Spleen (tissue), 11 donors: Measurements from ENCODE around the gene FBLN1. TPM values are rescaled to one million over a fixed set of nuclear protein-coding genes. Genes with fewer than 3 reads are reported as not detected.

Experiments
- DNase-seq: peaks from one replicate; pipeline ENCODE4 v3.0.0-alpha.2; 2020
- H3K27ac ChIP-seq, 8 donors: fragments of 200-600 bp; sonication (generic) in 7 of 8; 1 replicate in 4 of 8; 2 replicates in 4 of 8; pipeline versions ENCODE4 v1.5.0 to v1.8.0; 2016 to 2021; ENCODE audit warnings: inconsistent platforms in 4 of 8, mild to moderate bottlenecking in 4 of 8, moderate library complexity in 1 of 8
- H3K27me3 ChIP-seq, 7 donors: fragments of 200-600 bp; sonication (generic) in 6 of 7; replicated peaks in 1 of 7; 1 replicate in 4 of 7; 2 replicates in 3 of 7; pipeline versions ENCODE4 v1.5.0 to v1.8.0; 2016 to 2021; ENCODE audit warnings: inconsistent platforms in 3 of 7, mild to moderate bottlenecking in 1 of 7
- H3K36me3 ChIP-seq, 6 donors: fragments of 200-600 bp; sonication (generic) in 5 of 6; 1 replicate in 4 of 6; 2 replicates in 2 of 6; pipeline versions ENCODE4 v1.5.0 to v1.8.0; 2016 to 2021; ENCODE audit warnings: inconsistent platforms in 2 of 6
- H3K4me1 ChIP-seq, 6 donors: fragments of 200-600 bp; sonication (generic) in 5 of 6; 1 replicate in 3 of 6; 2 replicates in 3 of 6; pipeline versions ENCODE4 v1.5.0 to v1.8.0; 2016 to 2021; ENCODE audit warnings: inconsistent platforms in 3 of 6
- H3K4me3 ChIP-seq, 8 donors: fragments of 200-600 bp; sonication (generic) in 7 of 8; 1 replicate in 4 of 8; 2 replicates in 4 of 8; pipeline versions ENCODE4 v1.5.0 to v1.8.0; 2016 to 2021; ENCODE audit warnings: inconsistent platforms in 4 of 8, mild to moderate bottlenecking in 4 of 8, moderate library complexity in 2 of 8
- H3K9me3 ChIP-seq, 8 donors: fragments of 200-600 bp; sonication (generic) in 7 of 8; 1 replicate in 4 of 8; 2 replicates in 4 of 8; pipeline versions ENCODE4 v1.5.0 to v1.8.0; 2016 to 2021; ENCODE audit warnings: inconsistent platforms in 4 of 8
- POLR2A ChIP-seq, 3 donors: fragments of 450-650 bp; IDR thresholded peaks; one replicate each; pipeline ENCODE4 v1.5.1; 2017; ENCODE audit warnings: antibody characterized with exemption in 3 of 3, mild to moderate bottlenecking in 1 of 3
- POLR2AphosphoS5 ChIP-seq, 3 donors: sonication (generic); formaldehyde crosslinking; IDR thresholded peaks; one replicate each; pipeline ENCODE4 v1.5.1; 2017; ENCODE audit warnings: antibody characterized with exemption in 3 of 3
- WGBS, 5 donors: extraction: QIAGEN DNeasy Blood & Tissue Kit in 3 of 5; methylation state at CpG; one replicate each; pipeline versions ENCODE4 v1.1.5 to v1.1.7; 2013 to 2018; 5-methylcytosine and 5-hydroxymethylcytosine counted together
- intact Hi-C: fragments of 100-400 bp; cut with DNase I; formaldehyde crosslinking; loops from one replicate; pipeline ENCODE4 v1.15.0; 2023; ENCODE audit warnings: low total_unique reads
- polyA plus RNA-seq, 3 donors: library from polyadenylated mRNA; stranded (reverse); fragments of 200-250 nt; gene quantifications; one replicate each; pipeline ENCODE4 v1.2.1, GENCODE V29; 2013
- small RNA-seq, 4 donors: library from RNA; depleted of rRNA; stranded (forward); fragments of <200 nt; gene quantifications; one replicate each; pipeline ENCODE3, GENCODE V24; 2016
- total RNA-seq, 7 donors: library from RNA; depleted of rRNA in 3 of 7; stranded (reverse); fragments of >200 nt in 3 of 7; fragmentation: NEBNext Ultra II Directional in 4 of 7; extraction: Animal tissue kit (Norgen Biotek cat#: 25700) in 4 of 7; gene quantifications; one replicate each; pipeline versions ENCODE4 v1.1.0 to v1.2.1, GENCODE V29; 2016 to 2021
- TF ChIP-seq, protein P1 (sequence below), 11 experiments: fragments of 200-600 bp in 7 of 11; fragments of 450-650 bp in 4 of 11; sonication (generic) in 4 of 11; IDR thresholded peaks in 8 of 11; conservative IDR thresholded peaks in 3 of 11; 1 replicate in 7 of 11; 2 replicates in 4 of 11; pipeline versions ENCODE4 v1.4.0 to v1.8.0; 2016 to 2021; ENCODE audit warnings: antibody characterized with exemption in 11 of 11, inconsistent platforms in 4 of 11, mild to moderate bottlenecking in 1 of 11
- donor health status: healthy with polysubstance abuse.
- donor health status: DM: no; HTN: no; CAD: no; lungs with moderate emphysema.
- donor health status: DM: no; HTN: no; CAD: no.
- donor health status: Bipolar disorder and iron deficiency.
- donor health status: healthy.
- donor health status: DM: no; HTN: no; CAD: no.
- donor health status: DM: yes; HTN: yes; CAD: no.

The FBLN1 gene
- total and polyA plus RNA-seq, 10 donors, result 1.9 to 20.3 (median 11.0) TPM

GRCh38 chr22:45649809-45650208 is 147.1 kb downstream of the FBLN1 start:
- no peaks in the 10 kb centered on the region for H3K36me3 ChIP-seq
- H3K27ac ChIP-seq, result no peak overlapping the region
- peaks cover 5 to 13% (median 10%) of the 10 kb centered on the region in 6 donors for H3K4me1 ChIP-seq
- TF ChIP-seq POLR2AphosphoS5 (IDR thresholded peaks at IDR 0.05) (no peak), POLR2A (IDR thresholded peaks at IDR 0.05) (no peak)
- TF ChIP-seq, protein P1, sequence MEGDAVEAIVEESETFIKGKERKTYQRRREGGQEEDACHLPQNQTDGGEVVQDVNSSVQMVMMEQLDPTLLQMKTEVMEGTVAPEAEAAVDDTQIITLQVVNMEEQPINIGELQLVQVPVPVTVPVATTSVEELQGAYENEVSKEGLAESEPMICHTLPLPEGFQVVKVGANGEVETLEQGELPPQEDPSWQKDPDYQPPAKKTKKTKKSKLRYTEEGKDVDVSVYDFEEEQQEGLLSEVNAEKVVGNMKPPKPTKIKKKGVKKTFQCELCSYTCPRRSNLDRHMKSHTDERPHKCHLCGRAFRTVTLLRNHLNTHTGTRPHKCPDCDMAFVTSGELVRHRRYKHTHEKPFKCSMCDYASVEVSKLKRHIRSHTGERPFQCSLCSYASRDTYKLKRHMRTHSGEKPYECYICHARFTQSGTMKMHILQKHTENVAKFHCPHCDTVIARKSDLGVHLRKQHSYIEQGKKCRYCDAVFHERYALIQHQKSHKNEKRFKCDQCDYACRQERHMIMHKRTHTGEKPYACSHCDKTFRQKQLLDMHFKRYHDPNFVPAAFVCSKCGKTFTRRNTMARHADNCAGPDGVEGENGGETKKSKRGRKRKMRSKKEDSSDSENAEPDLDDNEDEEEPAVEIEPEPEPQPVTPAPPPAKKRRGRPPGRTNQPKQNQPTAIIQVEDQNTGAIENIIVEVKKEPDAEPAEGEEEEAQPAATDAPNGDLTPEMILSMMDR (IDR thresholded peaks at IDR 0.05 in 8 of 11, conservative IDR thresholded peaks at IDR 0.05 in 3 of 11), result no peak
- H3K4me3 ChIP-seq, result no peak overlapping the region
- intact Hi-C loops, result loop anchor here (10.0 kb wide), 1 partner anchor 215 kb away; no protein-coding TSS in a partner anchor
- no peaks in the 10 kb centered on the region for H3K9me3 ChIP-seq
- 85 to 95% (median 89%) methylated on average over 4 to 6 of the region's 6 CpGs for WGBS, 5 donors
- H3K27me3 ChIP-seq, result peaks cover 0 to 64% (median 15%) of the 10 kb centered on the region in 7 donors
- peak; percentile 14 for DNase-seq

DNA sequence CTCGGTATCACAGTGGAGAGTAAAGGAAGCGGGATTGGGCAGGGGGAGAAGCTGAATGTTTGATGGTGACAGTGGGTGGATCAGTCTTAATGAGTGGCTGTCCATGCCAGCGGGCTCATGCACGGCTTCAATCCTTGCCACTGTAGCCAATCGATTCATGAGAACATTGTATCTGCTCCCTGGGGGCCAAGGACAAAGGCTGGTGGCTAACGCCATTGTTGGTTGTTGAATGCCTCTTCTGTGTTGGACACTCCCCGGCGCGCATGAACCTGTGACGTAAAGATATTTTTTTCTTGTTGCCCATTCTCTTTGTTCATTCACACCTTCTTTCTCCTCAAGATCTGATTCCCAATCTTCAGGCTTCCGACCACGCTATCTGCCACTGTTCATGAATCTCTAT is 148.0 kb downstream of the FBLN1 start:
- H3K27me3 ChIP-seq, result peaks cover 0 to 55% (median 6%) of the 10 kb centered on the region in 7 donors
- intact Hi-C loops, result no loop called here
- no peaks in the 10 kb centered on the region for H3K36me3 ChIP-seq
- peak; percentile 29 for DNase-seq
- 82 to 97% (median 95%) methylated on average over 12 of the region's 12 CpGs for WGBS, 5 donors
- TF ChIP-seq POLR2AphosphoS5 (IDR thresholded peaks at IDR 0.05), result no peak
- TF ChIP-seq, protein P1 (IDR thresholded peaks at IDR 0.05 in 8 of 11, conservative IDR thresholded peaks at IDR 0.05 in 3 of 11), result no peak
- TF ChIP-seq POLR2A (IDR thresholded peaks at IDR 0.05), result no peak
- no peak overlapping the region for H3K27ac ChIP-seq
- no peak overlapping the region for H3K4me3 ChIP-seq
- no peaks in the 10 kb centered on the region for H3K9me3 ChIP-seq
- peaks cover 0 to 5% (median 3%) of the 10 kb centered on the region in 6 donors for H3K4me1 ChIP-seq

Small RNA genes within 50 kb of the gene (small RNA-seq; reads per million reads assigned to genes)
- gene RNU6-1161P, result 0 reads per million in 4 donors

Other genes with a start within 250 kb of the FBLN1 start
- gene UPK3A, start 217.9 kb upstream of the FBLN1 start, total RNA-seq, result 1 to 10 TPM in 1 of 7 donors, under 1 TPM in 1, not detected in 5; 0.79 to 1.4 TPM
- gene UPK3A, start 217.9 kb upstream of the FBLN1 start, polyA plus RNA-seq, result 1 to 10 TPM in 2 of 3 donors, under 1 TPM in 1; 0.35 to 2.7 (median 2.4) TPM
- gene FAM118A, start 192.9 kb upstream of the FBLN1 start, total RNA-seq, result 100 to 1,000 TPM in 2 of 7 donors, 10 to 100 TPM in 5; 42.2 to 127 (median 64.6) TPM
- gene FAM118A, start 192.9 kb upstream of the FBLN1 start, polyA plus RNA-seq, result 100 to 1,000 TPM in 1 of 3 donors, 10 to 100 TPM in 2; 13.0 to 205 (median 22.7) TPM
- under 1 TPM in 1 of 7 donors, not detected in 6; 0.10 TPM for gene SMC1B, start 89.3 kb upstream of the FBLN1 start, total RNA-seq
- gene SMC1B, start 89.3 kb upstream of the FBLN1 start, polyA plus RNA-seq, result under 1 TPM in 2 of 3 donors, not detected in 1; 0.06 to 0.12 TPM
- gene RIBC2, start 89.2 kb upstream of the FBLN1 start, total RNA-seq, result under 1 TPM in 3 of 7 donors, not detected in 4; 0.27 to 0.83 (median 0.38) TPM
- gene RIBC2, start 89.2 kb upstream of the FBLN1 start, polyA plus RNA-seq, result under 1 TPM; 0.30 to 0.48 (median 0.36) TPM
- 100 to 1,000 TPM in 2 of 7 donors, 10 to 100 TPM in 5; 79.1 to 119 (median 87.4) TPM for gene ATXN10, start 169.0 kb downstream of the FBLN1 start, total RNA-seq
- gene ATXN10, start 169.0 kb downstream of the FBLN1 start, polyA plus RNA-seq, result 10 to 100 TPM; 46.1 to 59.4 (median 57.6) TPM